DMS 273 treated with DMSO at 0.1 percent for 48 hours (cell line): ENCODE data around the gene NPFF.

Source experiments
- DNase-seq: peaks from one replicate; lab custom pipeline; 2025; lab: John Stamatoyannopoulos, UW

NPFF gene

DNA sequence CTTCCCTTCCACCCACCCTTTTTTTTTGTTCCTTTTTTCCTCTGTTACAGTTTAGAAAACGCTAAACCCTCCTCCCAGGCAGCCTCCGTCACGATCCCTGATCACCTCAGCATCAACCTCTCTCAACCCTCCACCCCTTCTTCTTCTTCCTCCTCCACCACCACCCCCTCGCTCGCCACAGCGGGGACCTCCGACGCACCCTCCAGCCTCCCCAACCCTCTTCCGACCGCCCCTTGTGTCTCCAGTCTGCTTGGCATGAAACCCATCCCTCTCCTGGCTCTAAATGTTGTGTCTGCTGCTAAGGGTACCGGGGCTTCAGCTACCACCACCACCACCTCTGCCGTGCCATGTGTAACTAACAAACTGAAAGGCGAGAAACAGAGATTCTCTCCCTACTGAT lies 32.5 kb downstream of the NPFF start:
- no peak for DNase-seq

DNA sequence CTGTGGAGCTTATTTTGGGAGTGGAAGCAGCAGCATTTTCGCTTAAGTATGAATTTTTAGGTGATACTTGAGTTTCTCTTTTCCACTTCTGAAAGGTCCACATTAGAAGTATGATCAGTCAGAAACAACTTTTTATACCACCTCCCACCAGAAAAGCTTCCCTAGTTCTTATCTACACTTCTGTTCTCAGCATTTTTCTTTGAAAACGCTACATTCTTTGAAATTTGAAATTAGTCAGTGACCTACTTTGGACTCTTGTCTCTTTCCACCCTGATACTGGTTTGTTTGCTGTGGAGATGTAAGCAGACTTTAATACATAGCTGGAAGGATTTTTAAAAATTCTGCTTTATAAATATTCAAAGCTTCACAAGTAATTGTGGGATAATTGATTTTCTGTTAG lies 33.2 kb downstream of the NPFF start:
- no peak for DNase-seq

DNA sequence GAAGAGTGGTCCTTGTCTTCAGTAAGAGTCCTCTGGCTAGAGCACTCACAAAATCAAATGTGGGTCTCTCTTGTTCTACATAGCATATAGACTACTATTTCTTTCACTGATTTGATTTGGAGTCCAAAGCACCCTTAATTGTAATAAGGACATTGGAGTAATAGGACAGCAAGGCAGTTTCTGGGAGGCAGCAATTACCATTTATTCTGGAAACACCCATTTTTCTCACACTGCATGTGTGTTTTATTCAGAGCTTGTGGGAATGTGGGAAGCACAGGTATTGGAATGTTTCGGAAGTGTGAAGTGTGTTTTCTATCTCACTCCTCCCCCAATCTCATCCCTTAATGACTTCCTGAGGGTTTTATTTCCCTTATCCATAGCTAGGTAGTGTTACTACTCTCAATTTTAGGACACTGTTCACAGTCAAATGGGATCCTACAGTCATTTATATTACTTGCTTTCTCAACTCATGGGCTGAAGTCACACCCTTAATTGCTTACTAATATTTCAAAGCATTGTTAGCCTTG lies 35.2 kb downstream of the NPFF start:
- no peak for DNase-seq

DNA sequence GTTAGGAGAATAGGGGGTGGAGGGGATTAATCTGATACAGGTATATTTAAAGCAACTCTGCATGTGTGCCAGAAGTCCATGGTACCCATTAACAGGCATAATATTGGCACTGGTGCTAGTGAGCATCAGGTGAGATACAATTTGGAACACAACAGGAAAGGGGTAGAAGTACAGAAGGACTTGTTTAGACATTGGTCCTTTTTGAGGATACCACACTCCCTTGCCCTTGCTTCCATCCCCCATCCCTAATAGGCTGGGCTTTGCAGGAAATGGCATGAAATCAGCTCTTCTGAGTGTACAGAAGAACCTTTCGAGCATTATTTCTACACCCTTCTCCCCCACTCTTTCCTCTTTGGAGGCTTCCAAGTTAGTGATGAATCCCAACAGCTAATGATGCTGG lies 39.0 kb downstream of the NPFF start:
- no peak for DNase-seq

DNA sequence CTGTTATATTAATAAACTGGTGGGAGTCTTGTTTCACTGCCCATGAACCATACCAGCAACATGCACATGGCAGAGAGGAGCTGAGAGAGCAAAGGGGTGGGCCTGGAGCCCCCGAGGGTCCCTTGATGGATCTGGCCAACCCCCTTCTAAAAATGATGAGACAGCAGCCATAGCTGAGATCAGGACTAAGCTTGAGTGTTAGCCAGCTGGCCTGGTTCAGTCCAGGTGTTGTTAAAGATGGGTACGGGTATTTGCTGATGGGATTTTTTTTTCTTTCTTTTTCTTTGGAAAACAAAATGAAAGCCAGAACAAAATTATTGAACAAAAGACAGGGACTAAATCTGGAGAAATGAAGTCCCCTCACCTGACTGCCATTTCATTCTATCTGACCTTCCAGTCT lies 39.4 kb downstream of the NPFF start:
- no peak for DNase-seq

DNA sequence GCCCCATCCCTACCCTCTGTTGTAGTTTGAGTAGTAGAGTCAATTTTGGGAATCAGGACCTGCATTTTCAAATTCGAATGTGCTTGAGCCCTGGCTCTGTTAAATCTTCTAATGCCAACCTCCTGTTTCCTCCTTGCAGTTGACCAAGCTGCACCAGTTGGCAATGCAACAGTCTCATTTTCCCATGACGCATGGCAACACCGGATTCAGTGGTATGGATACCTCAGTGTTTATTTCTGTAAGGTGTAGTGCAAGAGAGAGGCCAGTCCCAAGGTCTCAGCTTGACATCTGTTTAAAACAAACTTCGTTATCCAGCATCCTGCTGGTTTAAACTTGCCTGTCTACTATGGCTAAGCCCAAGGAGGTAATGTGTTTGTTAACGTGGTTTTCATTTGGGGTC lies 40.2 kb downstream of the NPFF start:
- DNase-seq, result no peak

DNA sequence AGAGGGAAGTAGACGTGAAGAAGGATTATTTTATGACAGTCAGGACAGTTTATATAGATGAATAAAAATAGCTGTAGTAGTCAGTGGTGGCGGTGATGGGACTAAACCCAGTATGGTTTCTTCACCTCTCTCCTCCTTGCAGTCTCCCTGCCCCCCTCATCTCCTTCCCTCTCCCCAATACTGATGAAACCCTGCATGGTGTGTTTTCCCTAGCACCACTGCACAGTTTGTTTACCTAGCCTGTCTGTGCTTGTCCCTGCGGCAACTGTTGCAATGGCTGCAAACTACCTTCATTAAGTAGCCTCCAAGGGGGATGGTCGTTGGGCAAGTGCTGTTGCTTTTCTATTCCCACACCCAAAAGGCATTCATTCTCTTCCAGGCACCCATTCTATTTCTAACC lies 40.6 kb downstream of the NPFF start:
- no peak for DNase-seq

DNA sequence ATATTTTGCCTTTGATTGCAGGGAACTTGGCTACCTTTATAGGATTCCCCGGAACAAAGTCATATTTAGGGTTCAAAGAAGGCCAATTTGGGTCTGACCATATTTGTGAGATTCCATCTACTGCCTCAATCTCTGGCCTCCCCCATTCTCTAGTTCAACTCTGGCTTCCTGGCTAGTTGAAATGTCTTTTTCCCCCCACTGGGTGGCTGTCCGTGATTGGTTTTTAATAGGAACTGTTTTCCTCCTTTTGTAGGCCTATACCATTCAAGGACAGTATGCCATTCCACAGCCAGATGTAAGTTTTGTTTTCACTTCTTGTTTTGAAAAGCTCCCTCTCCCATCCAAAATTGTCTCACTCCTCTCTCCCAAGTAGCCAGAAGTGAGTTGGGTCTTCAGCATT lies 41.6 kb downstream of the NPFF start:
- DNase-seq, result no peak

DNA sequence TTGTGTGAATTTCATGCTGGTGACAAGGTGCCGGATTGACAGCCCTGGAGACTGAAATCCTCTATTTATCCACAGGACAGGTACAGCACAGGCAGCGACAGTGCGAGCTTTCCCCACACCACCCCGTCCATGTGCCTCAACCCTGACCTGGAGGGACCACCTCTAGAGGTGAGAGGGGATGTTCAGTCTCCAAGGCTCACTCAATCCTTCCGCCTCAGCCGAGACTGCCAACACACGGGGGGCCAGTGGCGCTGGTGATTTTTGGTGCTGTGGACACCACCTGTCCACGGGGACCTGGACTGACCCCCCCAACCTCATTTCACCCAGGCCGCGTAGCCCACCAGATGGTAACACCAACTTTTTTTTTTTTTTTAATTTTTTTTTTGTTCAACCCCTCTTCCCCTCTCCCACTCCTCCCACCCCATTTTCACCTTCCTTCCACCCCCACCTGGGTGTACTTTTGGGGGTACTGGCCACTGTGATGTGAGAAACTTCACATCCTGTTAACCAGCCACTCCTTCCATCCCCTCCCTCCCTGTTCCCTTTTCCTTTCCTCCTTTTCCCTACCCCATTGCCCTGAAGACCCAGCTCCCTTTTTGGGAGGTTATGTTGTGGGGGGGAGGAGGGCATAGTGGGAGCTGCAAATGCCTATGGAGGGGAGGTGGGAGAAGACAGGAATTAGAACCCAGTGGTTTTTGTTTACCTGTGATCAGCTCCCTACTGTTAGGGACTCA lies 42.4 kb downstream of the NPFF start:
- no peak for DNase-seq

DNA sequence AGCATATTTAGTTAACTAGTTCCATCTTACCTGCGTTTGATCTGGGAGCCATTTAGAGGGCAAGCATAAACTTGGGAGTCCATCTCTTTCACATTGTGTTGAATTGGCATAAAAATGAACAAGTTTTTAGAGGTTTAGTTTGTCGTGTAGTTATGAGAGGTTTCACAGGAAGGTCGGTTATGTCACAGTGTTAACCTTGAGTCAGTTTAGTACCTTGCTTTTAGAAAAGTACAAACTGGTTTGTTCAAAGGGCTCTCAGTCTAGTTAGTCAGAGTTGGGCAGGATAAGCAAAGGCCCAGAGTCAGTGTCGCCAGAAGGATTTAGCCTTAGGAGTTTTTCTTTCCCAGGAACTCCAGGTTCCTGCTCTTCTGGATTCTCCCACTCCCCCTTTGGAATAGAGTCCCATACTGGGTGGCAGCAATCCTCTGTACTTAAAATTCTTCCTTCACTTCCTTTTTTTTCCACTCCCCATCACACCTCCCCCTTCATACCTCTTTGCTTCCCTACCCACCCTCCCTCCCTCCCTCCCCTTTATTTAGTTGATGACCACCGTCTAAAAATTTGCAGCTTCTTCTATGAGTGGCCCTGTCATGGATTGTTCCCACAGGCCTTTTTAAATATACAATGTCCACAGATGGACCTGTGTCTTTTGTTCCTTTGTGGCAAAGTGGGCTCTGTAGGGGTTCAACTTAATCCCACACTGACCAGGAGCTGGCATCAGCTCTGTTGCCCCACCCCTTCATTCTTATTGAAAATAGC lies 43.3 kb downstream of the NPFF start:
- no peak for DNase-seq

DNA sequence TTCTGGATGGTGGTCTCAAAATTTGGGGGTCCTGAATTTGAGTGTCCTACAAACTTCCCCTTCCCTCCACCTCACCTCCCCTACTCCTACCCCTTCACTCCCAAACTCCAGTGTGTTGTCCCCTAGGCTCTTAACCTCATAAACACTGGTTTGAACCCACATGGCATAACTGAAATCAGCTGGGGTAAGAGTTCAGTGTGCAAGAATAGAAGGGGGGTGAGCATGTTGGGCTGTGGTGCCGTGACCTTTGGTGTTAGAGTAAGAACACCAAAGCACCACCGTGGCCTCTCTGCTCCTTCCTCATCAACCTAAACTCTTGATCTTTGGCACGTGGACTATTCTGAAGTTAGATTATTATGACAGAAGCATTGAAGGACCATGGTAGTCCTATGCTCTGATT lies 44.3 kb downstream of the NPFF start:
- DNase-seq, result no peak

DNA sequence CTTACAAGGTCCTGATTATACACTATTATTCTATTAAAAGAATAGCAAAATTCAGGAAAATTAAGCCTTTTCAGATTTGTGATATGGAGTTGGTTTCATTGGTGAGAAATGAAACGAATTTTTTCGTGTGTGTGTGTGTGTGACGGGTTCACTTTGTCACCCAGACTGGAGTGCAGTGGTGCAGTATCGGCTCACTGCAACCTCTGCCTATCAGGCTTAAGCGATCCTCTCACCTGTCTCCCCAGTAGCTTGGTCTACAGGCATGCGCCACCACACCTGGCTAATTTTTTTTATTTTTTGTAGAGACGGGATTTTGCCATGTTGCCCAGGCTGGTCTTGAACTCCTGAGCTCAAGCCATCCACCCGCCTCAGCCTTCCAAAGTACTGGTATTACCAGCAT lies 45.7 kb downstream of the NPFF start:
- no peak for DNase-seq

DNA sequence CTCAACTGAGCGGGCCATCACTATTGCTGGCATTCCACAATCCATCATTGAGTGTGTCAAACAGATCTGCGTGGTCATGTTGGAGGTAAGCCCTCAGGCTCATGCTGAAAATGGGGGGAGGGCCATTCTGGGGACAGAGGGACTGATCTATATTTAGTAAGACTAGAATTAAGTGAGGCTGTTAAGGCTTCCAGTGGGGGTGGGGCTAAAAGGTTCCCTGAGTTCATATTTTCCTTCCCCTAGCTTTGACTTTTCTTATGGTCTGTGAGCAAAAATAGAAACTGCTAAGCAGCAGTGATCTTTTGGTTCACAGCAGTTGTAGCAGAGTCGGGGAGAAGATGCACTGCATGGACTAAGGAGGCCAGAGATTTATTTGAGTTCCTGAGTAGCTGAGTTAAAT lies 46.2 kb downstream of the NPFF start:
- no peak for DNase-seq

DNA sequence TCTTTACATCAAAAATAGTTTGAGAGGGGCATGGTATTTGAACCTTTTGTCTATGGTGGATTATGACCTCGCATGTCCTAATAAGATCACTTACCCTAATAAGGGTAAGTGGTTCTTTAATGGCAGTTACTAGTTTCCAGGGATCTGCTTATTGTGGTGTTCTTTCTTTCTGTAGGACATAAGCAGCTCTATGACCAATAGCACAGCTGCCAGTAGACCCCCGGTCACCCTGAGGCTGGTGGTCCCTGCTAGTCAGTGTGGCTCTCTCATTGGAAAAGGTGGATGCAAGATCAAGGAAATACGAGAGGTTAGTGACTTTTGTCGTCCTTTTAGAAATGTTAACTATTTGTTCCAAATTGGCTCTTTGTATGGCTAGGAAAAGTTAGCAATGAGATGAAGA lies 48.2 kb downstream of the NPFF start:
- no peak for DNase-seq
